ENCODE results near the gene EPHA6.
"Not testable (repeated sequence)": the region's sequence is repeated elsewhere in the genome, so short reads cannot be mapped to it uniquely, and the experiment has no call there.

The EPHA6 gene

DNA sequence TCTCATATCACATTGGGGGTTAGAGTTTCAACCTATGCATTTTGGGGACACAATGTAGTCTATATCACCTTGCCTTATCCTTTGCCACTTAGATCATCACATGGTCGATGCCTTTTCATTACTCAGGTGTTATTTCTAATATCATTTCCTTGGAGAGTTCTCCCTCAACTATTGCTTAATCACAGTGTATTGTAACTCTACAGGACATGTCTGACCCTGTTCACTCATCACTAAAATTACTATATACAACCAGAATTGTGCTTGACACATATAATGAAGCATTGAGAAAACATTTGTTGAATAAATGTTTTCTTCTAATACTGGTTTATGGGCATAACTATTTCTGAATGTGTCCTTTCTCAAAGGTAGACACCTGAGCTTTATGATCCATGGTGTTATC is 207.4 kb downstream of the EPHA6 start:
- TF ChIP-seq, protein P1, sequence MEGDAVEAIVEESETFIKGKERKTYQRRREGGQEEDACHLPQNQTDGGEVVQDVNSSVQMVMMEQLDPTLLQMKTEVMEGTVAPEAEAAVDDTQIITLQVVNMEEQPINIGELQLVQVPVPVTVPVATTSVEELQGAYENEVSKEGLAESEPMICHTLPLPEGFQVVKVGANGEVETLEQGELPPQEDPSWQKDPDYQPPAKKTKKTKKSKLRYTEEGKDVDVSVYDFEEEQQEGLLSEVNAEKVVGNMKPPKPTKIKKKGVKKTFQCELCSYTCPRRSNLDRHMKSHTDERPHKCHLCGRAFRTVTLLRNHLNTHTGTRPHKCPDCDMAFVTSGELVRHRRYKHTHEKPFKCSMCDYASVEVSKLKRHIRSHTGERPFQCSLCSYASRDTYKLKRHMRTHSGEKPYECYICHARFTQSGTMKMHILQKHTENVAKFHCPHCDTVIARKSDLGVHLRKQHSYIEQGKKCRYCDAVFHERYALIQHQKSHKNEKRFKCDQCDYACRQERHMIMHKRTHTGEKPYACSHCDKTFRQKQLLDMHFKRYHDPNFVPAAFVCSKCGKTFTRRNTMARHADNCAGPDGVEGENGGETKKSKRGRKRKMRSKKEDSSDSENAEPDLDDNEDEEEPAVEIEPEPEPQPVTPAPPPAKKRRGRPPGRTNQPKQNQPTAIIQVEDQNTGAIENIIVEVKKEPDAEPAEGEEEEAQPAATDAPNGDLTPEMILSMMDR (IDR thresholded peaks at IDR 0.05; ENCODE audit: low read depth, low read length): no peak
- no peak for DNase-seq (ENCODE audit: extremely low read depth, low read depth)

DNA sequence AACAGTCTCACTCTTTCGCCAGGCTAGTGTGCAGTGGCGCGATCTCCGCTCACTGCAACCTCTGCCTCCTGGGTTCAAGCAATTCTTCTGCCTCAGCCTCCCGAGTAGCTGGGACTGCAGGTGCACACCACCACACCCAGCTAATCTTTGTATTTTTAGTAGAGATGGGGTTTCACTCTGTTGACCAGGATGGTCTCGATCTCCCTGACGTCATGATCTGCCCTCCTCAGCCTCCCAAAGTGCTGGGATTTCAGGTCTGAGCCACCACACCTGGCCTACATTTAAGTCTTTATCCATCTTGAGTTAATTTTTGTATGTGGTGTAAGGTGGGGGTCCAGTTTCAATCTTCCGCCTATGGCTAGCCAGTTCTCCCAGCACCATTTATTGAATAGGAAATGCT is 211.2 kb downstream of the EPHA6 start:
- not testable (repeated sequence) for DNase-seq (ENCODE audit: extremely low read depth, low read depth)

- TF ChIP-seq, protein P1 (IDR thresholded peaks at IDR 0.05; ENCODE audit: low read depth, low read length): no peak
- DNase-seq (ENCODE audit: extremely low read depth, low read depth): no peak
Measured at GRCh38 chr3:97029972-97030371, 215.6 kb downstream of the EPHA6 start.

- DNase-seq (ENCODE audit: extremely low read depth, low read depth): no peak
- TF ChIP-seq, protein P1 (IDR thresholded peaks at IDR 0.05; ENCODE audit: low read depth, low read length): no peak
Measured at GRCh38 chr3:97037294-97037943, 223.0 kb downstream of the EPHA6 start.

DNA sequence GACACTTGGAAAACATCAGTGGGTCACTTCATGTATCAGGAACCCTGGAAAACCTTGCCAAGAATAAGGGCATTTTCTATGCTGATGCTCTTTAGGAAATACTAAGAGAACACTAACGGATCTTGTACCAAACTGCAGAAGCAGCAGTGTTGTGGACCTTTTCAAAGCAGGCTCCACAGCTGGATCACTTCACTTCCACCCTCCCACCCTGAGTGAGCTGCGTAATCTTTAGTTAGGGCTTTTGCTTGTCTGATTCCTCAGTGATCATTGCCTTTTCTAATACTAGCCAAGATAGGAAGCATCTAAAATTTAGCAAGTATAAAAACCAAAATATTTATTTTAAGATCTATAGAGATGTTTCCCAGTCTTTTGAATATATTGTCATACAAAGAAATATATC is 229.0 kb downstream of the EPHA6 start:
- TF ChIP-seq, protein P1 (IDR thresholded peaks at IDR 0.05; ENCODE audit: low read depth, low read length): no peak
- no peak for DNase-seq (ENCODE audit: extremely low read depth, low read depth)

DNA sequence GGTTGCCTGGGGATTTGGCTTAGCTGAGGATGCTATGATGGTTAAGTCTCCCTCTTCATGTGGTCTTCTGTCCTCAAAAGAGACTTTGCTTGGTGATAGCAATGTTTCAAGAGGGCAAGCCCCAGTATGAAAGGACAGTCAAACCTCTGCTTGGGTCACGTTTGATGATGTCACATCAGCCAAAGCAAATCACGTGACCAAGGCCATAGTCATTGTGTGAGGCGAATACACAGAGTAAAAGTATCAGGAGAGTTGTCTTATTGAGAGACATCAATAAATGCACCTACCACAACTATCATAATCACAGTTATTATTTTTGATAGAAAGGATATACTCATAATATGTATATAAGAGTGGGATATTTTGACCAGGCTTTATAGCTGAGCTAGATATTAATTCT is 243.0 kb downstream of the EPHA6 start:
- TF ChIP-seq, protein P1 (IDR thresholded peaks at IDR 0.05; ENCODE audit: low read depth, low read length): no peak
- DNase-seq (ENCODE audit: extremely low read depth, low read depth): no peak

- TF ChIP-seq, protein P1 (IDR thresholded peaks at IDR 0.05; ENCODE audit: low read depth, low read length): no peak
- DNase-seq (ENCODE audit: extremely low read depth, low read depth): no peak
Measured at GRCh38 chr3:97059168-97059567, 244.8 kb downstream of the EPHA6 start.

- DNase-seq (ENCODE audit: extremely low read depth, low read depth): no peak
- TF ChIP-seq, protein P1 (IDR thresholded peaks at IDR 0.05; ENCODE audit: low read depth, low read length): no peak
Measured at GRCh38 chr3:97066531-97066930, 252.1 kb downstream of the EPHA6 start.
